Endothelial cell of umbilical vein (primary cell): ENCODE results near the gene BTG2.
A peak's percentile ranks its signal among the peaks of the same experiment; 100 is the strongest.

ENCODE experiments used
- CTCF ChIP-seq, 2 donors: IDR thresholded peaks; 1 replicate in 1 of 2; 2 replicates in 1 of 2; pipeline ENCODE4 v1.5.1; 2011; ENCODE audit warnings: low read length in 2 of 2, mild to moderate bottlenecking in 2 of 2, moderate library complexity in 2 of 2, control low read depth in 1 of 2, inconsistent platforms in 1 of 2, low read depth in 1 of 2; ENCODE audit not compliant: insufficient read depth in 1 of 2; ENCODE audit errors: extremely low read depth in 1 of 2
- MAX ChIP-seq: IDR thresholded peaks from 2 replicates; pipeline ENCODE4 v1.6.1; 2011; ENCODE audit not compliant: insufficient read depth, insufficient read length
- POLR2A ChIP-seq: IDR thresholded peaks from 2 replicates; pipeline ENCODE4 v1.6.1; 2012; ENCODE audit warnings: low read depth, mild to moderate bottlenecking, control low read depth, low read length
- POLR2AphosphoS5 ChIP-seq: IDR thresholded peaks from 2 replicates; pipeline ENCODE4 v1.6.1; 2012; ENCODE audit warnings: low read depth, mild to moderate bottlenecking, control low read depth, low read length, moderate library complexity; ENCODE audit not compliant: insufficient read depth

- TF ChIP-seq CTCF (IDR thresholded peaks at IDR 0.05; ENCODE audit: extremely low read depth in 1 of 2, insufficient read depth in 1 of 2, low read depth in 1 of 2, low read length in 2 of 2) (no peak), MAX (no peak), POLR2AphosphoS5 (no peak), POLR2A (peak; percentile 28)
These were observed 1.0 kb downstream of the BTG2 start for GRCh38 chr1:203306089-203306964.
